Progenitor cell of endocrine pancreas (in vitro differentiated cells): ENCODE data around the gene ANHX. TPM values are rescaled to one million over a fixed set of nuclear protein-coding genes. Genes with fewer than 3 reads are reported as not detected.
"Not testable (repeated sequence)": the region's sequence is repeated elsewhere in the genome, so short reads cannot be mapped to it uniquely, and the experiment has no call there.

ENCODE experiments used
- DNase-seq: peaks from one replicate; pipeline ENCODE4 v3.0.0; 2021; ENCODE audit warnings: low spot score; ENCODE audit not compliant: unreplicated experiment
- H3K27ac Mint-ChIP-seq: 2 replicates; pipeline ENCODE4 v1.8.0; 2021; ENCODE audit warnings: mild to moderate bottlenecking, moderate library complexity, mixed read lengths
- H3K27me3 Mint-ChIP-seq: 2 replicates; pipeline ENCODE4 v1.8.0; 2021; ENCODE audit warnings: mixed read lengths
- H3K36me3 Mint-ChIP-seq: 2 replicates; pipeline ENCODE4 v1.8.0; 2022; ENCODE audit warnings: mixed read lengths; ENCODE audit not compliant: insufficient read depth
- H3K4me1 Mint-ChIP-seq: 2 replicates; pipeline ENCODE4 v1.8.0; 2021; ENCODE audit warnings: low read depth, mixed read lengths
- H3K4me3 Mint-ChIP-seq: 2 replicates; pipeline ENCODE4 v1.8.0; 2021; ENCODE audit warnings: low read depth, mild to moderate bottlenecking, moderate library complexity, mixed read lengths
- H3K9me3 Mint-ChIP-seq: 2 replicates; pipeline ENCODE4 v1.8.0; 2021; ENCODE audit warnings: low read depth, mixed read lengths
- CTCF ChIP-seq: fragments of 200-600 bp; sonication (generic); IDR thresholded peaks from one replicate; pipeline ENCODE4 v1.5.0; 2021; ENCODE audit warnings: antibody characterized with exemption, mild to moderate bottlenecking; ENCODE audit not compliant: unreplicated experiment
- long read RNA-seq: library from polyadenylated mRNA; unstranded; transcript quantifications from one replicate; pipeline ENCODE4 v2.0.0, GENCODE V29; 2020
- total RNA-seq: library from RNA; stranded (reverse); gene quantifications from 2 replicates; pipeline ENCODE4 v1.2.1, GENCODE V29; 2021

ANHX gene
- not detected in 2 replicates for total RNA-seq
- long read RNA-seq = 0 reads

- H3K36me3 Mint-ChIP-seq = peaks cover 9% of the 10 kb centered on the region
- no peak for DNase-seq
- H3K9me3 Mint-ChIP-seq = peaks cover 41% of the 10 kb centered on the region
- no peaks in the 10 kb centered on the region for H3K4me1 Mint-ChIP-seq
- no peak for TF ChIP-seq CTCF
- H3K27me3 Mint-ChIP-seq = no peaks in the 10 kb centered on the region
- no peak within 1 kb of the TSS for H3K27ac Mint-ChIP-seq
- no peak within 1 kb of the TSS for H3K4me3 Mint-ChIP-seq
Measured at GRCh38 chr12:133235401-133236112, at the start of gene ANHX. Gene ANHX, minus strand, starts transcription at chr12:133235877. Its CDS starts 1,521 bp downstream, at chr12:133234356.

DNA sequence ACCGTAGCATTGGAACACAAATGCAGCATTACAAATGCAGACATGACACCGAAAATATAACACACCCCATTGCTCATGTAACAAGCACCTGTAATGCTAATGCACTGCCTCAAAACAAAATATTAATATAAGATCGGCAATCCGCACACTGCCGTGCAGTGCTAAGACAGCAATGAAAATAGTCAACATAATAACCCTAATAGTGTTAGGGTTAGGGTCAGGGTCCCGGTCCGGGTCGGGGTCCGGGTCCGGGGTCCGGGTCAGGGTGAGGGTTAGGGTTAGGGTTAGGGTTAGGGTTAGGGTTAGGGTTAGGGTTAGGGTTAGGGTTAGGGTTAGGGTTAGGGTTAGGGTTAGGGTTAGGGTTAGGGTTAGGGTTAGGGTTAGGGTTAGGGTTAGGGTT is 29.0 kb upstream of the ANHX start:
- not testable (repeated sequence) for H3K4me1 Mint-ChIP-seq, DNase-seq, H3K4me3 Mint-ChIP-seq, H3K27me3 Mint-ChIP-seq, H3K36me3 Mint-ChIP-seq, H3K9me3 Mint-ChIP-seq, H3K27ac Mint-ChIP-seq

DNA sequence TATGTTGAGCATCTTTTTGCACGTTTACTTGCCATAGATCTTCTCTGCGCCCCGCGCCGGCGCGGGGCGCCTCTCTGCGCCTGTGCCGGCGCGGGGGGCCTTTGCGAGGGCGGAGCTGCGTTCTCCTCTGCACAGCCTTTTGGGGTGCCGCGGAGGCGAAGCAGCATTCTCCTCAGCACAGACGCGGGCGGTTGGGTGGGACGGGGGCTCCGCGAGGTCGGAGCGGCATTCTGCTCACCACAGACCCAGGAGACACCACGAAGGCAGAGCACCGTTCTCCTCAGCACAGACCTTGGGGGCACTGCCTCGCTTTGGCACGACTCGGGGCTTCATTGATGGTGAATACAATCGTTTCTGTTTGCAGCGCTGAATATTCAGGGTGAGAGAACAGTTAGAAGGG is 28.5 kb upstream of the ANHX start:
- Mint-ChIP-seq H3K9me3 (peaks cover 7% of the 10 kb centered on the region), H3K4me1 (no peaks in the 10 kb centered on the region), H3K4me3 (no peak overlapping the region), H3K27me3 (no peaks in the 10 kb centered on the region), H3K36me3 (no peaks in the 10 kb centered on the region), H3K27ac (no peak overlapping the region)
- no peak for TF ChIP-seq CTCF
- DNase-seq = no peak

DNA sequence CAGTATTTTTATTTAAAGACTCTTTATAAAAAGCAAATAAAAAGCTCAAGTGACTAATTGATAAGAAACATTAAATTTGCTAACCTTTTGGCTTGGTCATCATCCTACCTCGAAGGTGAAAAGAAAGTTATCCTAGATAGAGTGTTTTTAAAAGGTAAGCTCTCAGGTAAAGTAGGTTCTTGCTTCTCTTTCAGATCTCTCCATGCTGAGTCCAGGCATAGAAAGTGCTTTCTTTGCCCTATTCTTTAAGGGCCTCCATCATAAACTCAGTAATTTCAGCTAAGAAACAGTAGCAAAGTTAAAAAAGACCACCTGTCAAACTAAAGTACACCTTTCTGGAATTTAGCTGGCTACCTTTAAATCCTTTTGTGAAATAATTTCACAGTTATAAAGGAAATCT is 20.6 kb upstream of the ANHX start:
- H3K27ac Mint-ChIP-seq = no peak overlapping the region
- DNase-seq = no peak
- TF ChIP-seq CTCF = no peak
- H3K36me3 Mint-ChIP-seq = peaks cover 4% of the 10 kb centered on the region
- H3K4me3 Mint-ChIP-seq = no peak overlapping the region
- peaks cover 38% of the 10 kb centered on the region for H3K9me3 Mint-ChIP-seq
- no peaks in the 10 kb centered on the region for H3K4me1 Mint-ChIP-seq
- no peaks in the 10 kb centered on the region for H3K27me3 Mint-ChIP-seq

- H3K9me3 Mint-ChIP-seq = peaks cover 40% of the 10 kb centered on the region
- H3K27me3 Mint-ChIP-seq, DNase-seq: not testable (repeated sequence)
Measured at GRCh38 chr12:133255833-133256232, 20.2 kb upstream of the ANHX start.

DNA sequence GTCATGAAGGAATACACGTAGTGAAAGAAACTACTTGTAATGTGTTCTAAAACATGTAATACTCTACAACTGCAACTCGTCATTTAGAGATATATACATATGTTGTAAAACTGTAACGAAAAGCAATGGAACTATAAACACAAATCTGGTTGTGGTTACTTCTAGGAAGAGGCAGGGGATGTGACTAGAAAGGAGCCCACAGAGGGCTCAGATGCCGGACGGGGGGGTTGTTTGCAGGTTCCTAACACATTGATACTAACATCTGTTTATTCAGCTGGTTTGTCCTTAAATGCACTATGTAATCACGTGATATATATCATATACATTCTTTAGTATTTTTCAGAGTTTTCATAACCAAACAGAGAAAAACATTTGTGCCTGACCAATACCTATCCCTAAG is 16.1 kb upstream of the ANHX start:
- Mint-ChIP-seq H3K4me3 (no peak overlapping the region), H3K9me3 (peaks cover 48% of the 10 kb centered on the region), H3K4me1 (no peaks in the 10 kb centered on the region), H3K27ac (no peak overlapping the region), H3K36me3 (peaks cover 4% of the 10 kb centered on the region), H3K27me3 (no peaks in the 10 kb centered on the region)
- DNase-seq = no peak
- TF ChIP-seq CTCF = no peak

More at GRCh38 chr12:133255833-133256232, 20.2 kb upstream of the ANHX start:
- H3K27ac Mint-ChIP-seq, H3K4me3 Mint-ChIP-seq, H3K4me1 Mint-ChIP-seq, H3K36me3 Mint-ChIP-seq: not testable (repeated sequence)
